Fibroblast of lung (primary cell): Measurements from ENCODE around the gene GMCL1. TPM values are rescaled to one million over a fixed set of nuclear protein-coding genes. Genes with fewer than 3 reads are reported as not detected.

ENCODE experiments used
- DNase-seq, 2 donors: peaks; one replicate each; pipeline versions ENCODE4 v3.0.0 to v3.0.0-alpha.2; 2010; ENCODE audit warnings: low read depth in 2 of 2
- H2AFZ ChIP-seq: 2 replicates; pipeline ENCODE4 v1.5.1; 2012; ENCODE audit warnings: low read length, control low read depth, inconsistent platforms
- H3K27ac ChIP-seq: 2 replicates; pipeline ENCODE4 v1.5.1; 2011; ENCODE audit warnings: low read length, control low read depth; ENCODE audit not compliant: insufficient read depth
- H3K27me3 ChIP-seq: 2 replicates; pipeline ENCODE4 v1.5.1; 2011; ENCODE audit warnings: mild to moderate bottlenecking, low read length; ENCODE audit not compliant: control insufficient read depth, insufficient read depth
- H3K36me3 ChIP-seq: 2 replicates; pipeline ENCODE4 v1.5.1; 2011; ENCODE audit warnings: low read length; ENCODE audit not compliant: control insufficient read depth, insufficient read depth
- H3K4me1 ChIP-seq: 2 replicates; pipeline ENCODE4 v1.5.1; 2011; ENCODE audit warnings: low read length; ENCODE audit not compliant: control insufficient read depth, insufficient read depth; ENCODE audit errors: extremely low read depth
- H3K4me2 ChIP-seq: 2 replicates; pipeline ENCODE4 v1.5.1; 2011; ENCODE audit warnings: low read length, control low read depth; ENCODE audit not compliant: insufficient read depth; ENCODE audit errors: extremely low read depth
- H3K4me3 ChIP-seq, 4 experiments: fragments of 200-600 bp in 1 of 4; sonication (generic) in 1 of 4; replicated peaks in 1 of 4; 2 replicates each; pipeline ENCODE4 v1.5.1; 2011 to 2016; ENCODE audit warnings: low read length in 4 of 4, low read depth in 3 of 4, mild to moderate bottlenecking in 3 of 4, control low read depth in 2 of 4, inconsistent platforms in 1 of 4, mixed read lengths in 1 of 4; ENCODE audit not compliant: insufficient read depth in 1 of 4; ENCODE audit errors: control extremely low read depth in 1 of 4
- H3K79me2 ChIP-seq: 2 replicates; pipeline ENCODE4 v1.5.1; 2012; ENCODE audit warnings: mild to moderate bottlenecking, low read length, inconsistent platforms; ENCODE audit not compliant: control insufficient read depth, insufficient read depth
- H3K9ac ChIP-seq: 2 replicates; pipeline ENCODE4 v1.5.1; 2011; ENCODE audit warnings: mild to moderate bottlenecking, low read length, control low read depth; ENCODE audit not compliant: insufficient read depth
- H3K9me3 ChIP-seq: 2 replicates; pipeline ENCODE4 v1.5.1; 2012; ENCODE audit warnings: low read depth, low read length; ENCODE audit not compliant: control insufficient read depth, insufficient read depth
- H4K20me1 ChIP-seq: 2 replicates; pipeline ENCODE4 v1.5.1; 2011; ENCODE audit warnings: low read length; ENCODE audit not compliant: control insufficient read depth, insufficient read depth; ENCODE audit errors: extremely low read depth
- CTCF ChIP-seq, 2 donors: IDR thresholded peaks in 1 of 2; conservative IDR thresholded peaks in 1 of 2; 1 replicate in 1 of 2; 2 replicates in 1 of 2; pipeline ENCODE4 v1.5.1; 2011 to 2012; ENCODE audit warnings: low read length in 2 of 2, control low read depth in 1 of 2, inconsistent platforms in 1 of 2, low read depth in 1 of 2, mild to moderate bottlenecking in 1 of 2
- EZH2 ChIP-seq: IDR thresholded peaks from 2 replicates; pipeline ENCODE4 v1.5.1; 2012; ENCODE audit warnings: low read length, control low read depth, mild to moderate bottlenecking; ENCODE audit errors: missing control alignments
- polyA plus RNA-seq, 2 donors: library from polyadenylated mRNA; depleted of rRNA in 1 of 2; stranded (reverse) in 1 of 2; unstranded in 1 of 2; fragments of >200 nt; gene quantifications; 2 replicates each; pipeline ENCODE4 v1.2.1, GENCODE V29; 2011 to 2012; ENCODE audit warnings: missing spikeins in 1 of 2
- total RNA-seq: library from RNA; depleted of rRNA; stranded (reverse); fragments of >200 nt; gene quantifications from 2 replicates; pipeline ENCODE4 v1.2.1, GENCODE V29; 2014

GMCL1 gene
- total and polyA plus RNA-seq, 2 donors (not counting 1 experiment from before 2014, with no cell fraction given) = 9.1 to 12.4 TPM

DNA sequence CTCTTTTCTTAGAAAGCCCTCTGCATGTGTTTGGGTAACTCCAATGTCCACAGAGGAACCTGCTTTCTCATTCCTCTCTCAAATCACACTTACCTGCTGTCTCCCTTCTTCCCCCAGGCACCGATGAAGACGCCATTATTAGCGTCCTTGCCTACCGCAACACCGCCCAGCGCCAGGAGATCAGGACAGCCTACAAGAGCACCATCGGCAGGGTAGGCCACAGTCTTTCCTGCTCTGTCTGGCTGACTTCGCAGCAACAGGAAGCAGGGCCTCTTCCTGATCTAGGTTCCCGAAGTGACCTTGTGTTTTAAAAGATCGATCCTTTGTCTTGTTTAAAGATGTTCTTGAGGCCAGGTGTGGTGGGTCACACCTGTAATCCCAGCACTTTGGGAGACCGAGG lies 25.0 kb upstream of the GMCL1 start:
- DNase-seq = no peak
- H3K4me1 ChIP-seq = no peaks in the 10 kb centered on the region
- H3K27me3 ChIP-seq = no peaks in the 10 kb centered on the region
- no peak overlapping the region for H3K4me3 ChIP-seq
- H4K20me1 ChIP-seq = no peaks in the 10 kb centered on the region
- H3K9me3 ChIP-seq = no peaks in the 10 kb centered on the region
- no peak overlapping the region for H3K4me2 ChIP-seq
- no peak overlapping the region for H3K27ac ChIP-seq
- H3K36me3 ChIP-seq = peaks cover 9% of the 10 kb centered on the region
- H3K9ac ChIP-seq = no peak overlapping the region
- H3K79me2 ChIP-seq = no peaks in the 10 kb centered on the region
- TF ChIP-seq CTCF (conservative IDR thresholded peaks at IDR 0.05 in 1 of 2, IDR thresholded peaks at IDR 0.05 in 1 of 2; ENCODE audit: low read depth in 1 of 2, low read length in 2 of 2) (no peak), EZH2 (no peak)
- H2AFZ ChIP-seq = no peak overlapping the region

- TF ChIP-seq EZH2 (no peak), CTCF (conservative IDR thresholded peaks at IDR 0.05 in 1 of 2, IDR thresholded peaks at IDR 0.05 in 1 of 2; ENCODE audit: low read depth in 1 of 2, low read length in 2 of 2) (no peak)
- Histone ChIP-seq H2AFZ (no peak overlapping the region), H3K79me2 (no peaks in the 10 kb centered on the region), H4K20me1 (no peaks in the 10 kb centered on the region), H3K4me3 (no peak overlapping the region), H3K4me2 (no peak overlapping the region), H3K36me3 (peaks cover 9% of the 10 kb centered on the region), H3K27me3 (no peaks in the 10 kb centered on the region), H3K4me1 (no peaks in the 10 kb centered on the region), H3K9ac (no peak overlapping the region), H3K9me3 (no peaks in the 10 kb centered on the region), H3K27ac (no peak overlapping the region)
- no peak for DNase-seq
These were observed 23.6 kb upstream of the GMCL1 start for GRCh38 chr2:69805887-69806286.

- Histone ChIP-seq H3K79me2 (no peaks in the 10 kb centered on the region), H3K9me3 (no peaks in the 10 kb centered on the region), H3K4me2 (no peak overlapping the region), H3K27me3 (no peaks in the 10 kb centered on the region), H3K4me3 (no peak overlapping the region), H2AFZ (no peak overlapping the region), H3K36me3 (peaks cover 11% of the 10 kb centered on the region), H3K4me1 (no peaks in the 10 kb centered on the region), H4K20me1 (no peaks in the 10 kb centered on the region), H3K27ac (no peak overlapping the region), H3K9ac (no peak overlapping the region)
- TF ChIP-seq CTCF (conservative IDR thresholded peaks at IDR 0.05 in 1 of 2, IDR thresholded peaks at IDR 0.05 in 1 of 2; ENCODE audit: low read depth in 1 of 2, low read length in 2 of 2) = no peak
- no peak for TF ChIP-seq EZH2
- DNase-seq = no peak
These were observed 21.5 kb upstream of the GMCL1 start for GRCh38 chr2:69807821-69808540.
